PC-3 (cell line): Measurements from ENCODE around the gene DCP1B.

Experiments
- EZH2phosphoT487 ChIP-seq: fragments of 300-600 bp; sonication (generic); IDR thresholded peaks from 2 replicates; pipeline ENCODE4 v1.6.1; 2018; ENCODE audit warnings: mild to moderate bottlenecking, antibody characterized with exemption, low read length, borderline replicate concordance
- TF ChIP-seq, protein P1 (sequence below): fragments of 300-600 bp; sonication (generic); conservative IDR thresholded peaks from 2 replicates; pipeline ENCODE4 v1.5.1; 2017; ENCODE audit warnings: antibody characterized with exemption, low read depth, mild to moderate bottlenecking, low read length

DNA sequence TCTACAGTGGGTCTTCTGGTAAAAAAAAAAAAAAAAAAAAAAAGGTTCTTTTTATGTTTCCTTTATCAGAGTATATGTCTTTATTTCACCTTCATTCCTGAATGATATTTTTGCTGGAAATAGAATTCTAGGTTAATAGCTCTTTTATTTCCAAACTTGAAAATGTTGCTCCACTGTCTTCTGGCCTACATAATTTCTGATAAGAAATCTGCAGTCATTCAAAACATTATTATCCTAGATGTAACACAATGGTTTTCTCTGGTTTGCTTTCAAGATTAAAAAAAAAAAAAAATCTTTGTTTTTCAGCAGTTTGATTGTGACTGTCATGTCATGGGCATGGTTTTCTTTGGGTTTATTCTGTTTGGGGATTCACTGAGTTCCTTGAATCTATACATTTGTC is 19.5 kb downstream of the DCP1B start:
- TF ChIP-seq, protein P1, sequence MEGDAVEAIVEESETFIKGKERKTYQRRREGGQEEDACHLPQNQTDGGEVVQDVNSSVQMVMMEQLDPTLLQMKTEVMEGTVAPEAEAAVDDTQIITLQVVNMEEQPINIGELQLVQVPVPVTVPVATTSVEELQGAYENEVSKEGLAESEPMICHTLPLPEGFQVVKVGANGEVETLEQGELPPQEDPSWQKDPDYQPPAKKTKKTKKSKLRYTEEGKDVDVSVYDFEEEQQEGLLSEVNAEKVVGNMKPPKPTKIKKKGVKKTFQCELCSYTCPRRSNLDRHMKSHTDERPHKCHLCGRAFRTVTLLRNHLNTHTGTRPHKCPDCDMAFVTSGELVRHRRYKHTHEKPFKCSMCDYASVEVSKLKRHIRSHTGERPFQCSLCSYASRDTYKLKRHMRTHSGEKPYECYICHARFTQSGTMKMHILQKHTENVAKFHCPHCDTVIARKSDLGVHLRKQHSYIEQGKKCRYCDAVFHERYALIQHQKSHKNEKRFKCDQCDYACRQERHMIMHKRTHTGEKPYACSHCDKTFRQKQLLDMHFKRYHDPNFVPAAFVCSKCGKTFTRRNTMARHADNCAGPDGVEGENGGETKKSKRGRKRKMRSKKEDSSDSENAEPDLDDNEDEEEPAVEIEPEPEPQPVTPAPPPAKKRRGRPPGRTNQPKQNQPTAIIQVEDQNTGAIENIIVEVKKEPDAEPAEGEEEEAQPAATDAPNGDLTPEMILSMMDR: no peak
- TF ChIP-seq EZH2phosphoT487: no peak
